Ovary (tissue), 9 donors: ENCODE results near the gene PTH1R. TPM values are rescaled to one million over a fixed set of nuclear protein-coding genes. Genes with fewer than 3 reads are reported as not detected.

Experiments
- DNase-seq, 5 donors: peaks; one replicate each; pipeline ENCODE4 v3.0.0-alpha.2; 2019 to 2020
- H3K27ac ChIP-seq, 2 donors: fragments of 200-600 bp; one replicate each; pipeline versions ENCODE4 v1.5.1 to v1.8.0; 2019 to 2022
- H3K27me3 ChIP-seq: fragments of 200-600 bp; one replicate; pipeline ENCODE4 v1.8.0; 2022
- H3K36me3 ChIP-seq: fragments of 200-600 bp; sonication (generic); one replicate; pipeline ENCODE4 v1.5.1; 2019
- H3K4me1 ChIP-seq: one replicate; pipeline ENCODE4 v1.8.1; 2013; ENCODE audit warnings: mild to moderate bottlenecking, moderate library complexity; ENCODE audit not compliant: insufficient read depth
- H3K4me3 ChIP-seq: fragments of 200-600 bp; sonication (generic); one replicate; pipeline ENCODE4 v1.5.1; 2017
- H3K9me3 ChIP-seq, 2 donors: fragments of 200-600 bp in 1 of 2; sonication (generic) in 1 of 2; one replicate each; pipeline versions ENCODE4 v1.5.1 to v1.8.1; 2013 to 2019; ENCODE audit warnings: mild to moderate bottlenecking in 1 of 2, moderate library complexity in 1 of 2
- EP300 ChIP-seq: sonication (generic); formaldehyde crosslinking; IDR thresholded peaks from one replicate; pipeline ENCODE4 v1.6.1; 2017; ENCODE audit warnings: antibody characterized with exemption
- POLR2A ChIP-seq: fragments of 450-650 bp; IDR thresholded peaks from one replicate; pipeline ENCODE4 v1.6.1; 2017; ENCODE audit warnings: antibody characterized with exemption, mild to moderate bottlenecking, moderate library complexity
- WGBS, 3 donors: extraction: QIAGEN DNeasy Blood & Tissue Kit in 1 of 3; methylation state at CpG; one replicate each; pipeline versions ENCODE4 v1.1.5 to v1.1.7; 2013 to 2017; 5-methylcytosine and 5-hydroxymethylcytosine counted together
- intact Hi-C, 4 donors: fragments of 100-400 bp; cut with DNase I; formaldehyde crosslinking; loops; one replicate each; pipeline versions ENCODE4 v1.11.0 to v1.15.1; 2022 to 2023
- polyA plus RNA-seq, 2 donors: library from polyadenylated mRNA; stranded (reverse); fragments of 200-250 nt in 1 of 2; fragments of 350-450 nt in 1 of 2; fragmentation: Illumina TruSeq in 1 of 2; extraction: RNeasy Lipid Tissue Mini Kit (QIAGEN cat#74804) in 1 of 2; gene quantifications; one replicate each; pipeline ENCODE4 v1.2.3, GENCODE V29; 2013 to 2014
- total RNA-seq, 7 donors: library from RNA; depleted of rRNA in 2 of 7; stranded (reverse); fragments of >200 nt in 2 of 7; fragmentation: NEBNext Ultra II Directional in 3 of 7; extraction: Animal tissue kit (Norgen Biotek cat#: 25700) in 3 of 7; gene quantifications; one replicate each; pipeline versions ENCODE4 v1.1.0 to v1.2.4, GENCODE V29; 2016 to 2023
- TF ChIP-seq, protein P1 (sequence below), 3 donors: fragments of 450-650 bp in 2 of 3; fragments of 200-600 bp in 1 of 3; IDR thresholded peaks; one replicate each; pipeline versions ENCODE4 v1.5.1 to v1.8.0; 2016 to 2022; ENCODE audit warnings: antibody characterized with exemption in 3 of 3, mild to moderate bottlenecking in 1 of 3
- donor health status: DM: no; HTN: no; CAD: no; lungs with moderate emphysema.
- donor health status: DM: no; HTN: no; CAD: no.
- donor health status: Bipolar disorder and iron deficiency.
- donor health status: DM: yes; HTN: yes; CAD: no.
- donor health status: DM: no; HTN: no; CAD: no.
- donor health status: DM: yes; HTN: yes; CAD: no.

The PTH1R gene
- total and polyA plus RNA-seq, 9 donors: 3.8 to 23.9 (median 12.3) TPM

DNA sequence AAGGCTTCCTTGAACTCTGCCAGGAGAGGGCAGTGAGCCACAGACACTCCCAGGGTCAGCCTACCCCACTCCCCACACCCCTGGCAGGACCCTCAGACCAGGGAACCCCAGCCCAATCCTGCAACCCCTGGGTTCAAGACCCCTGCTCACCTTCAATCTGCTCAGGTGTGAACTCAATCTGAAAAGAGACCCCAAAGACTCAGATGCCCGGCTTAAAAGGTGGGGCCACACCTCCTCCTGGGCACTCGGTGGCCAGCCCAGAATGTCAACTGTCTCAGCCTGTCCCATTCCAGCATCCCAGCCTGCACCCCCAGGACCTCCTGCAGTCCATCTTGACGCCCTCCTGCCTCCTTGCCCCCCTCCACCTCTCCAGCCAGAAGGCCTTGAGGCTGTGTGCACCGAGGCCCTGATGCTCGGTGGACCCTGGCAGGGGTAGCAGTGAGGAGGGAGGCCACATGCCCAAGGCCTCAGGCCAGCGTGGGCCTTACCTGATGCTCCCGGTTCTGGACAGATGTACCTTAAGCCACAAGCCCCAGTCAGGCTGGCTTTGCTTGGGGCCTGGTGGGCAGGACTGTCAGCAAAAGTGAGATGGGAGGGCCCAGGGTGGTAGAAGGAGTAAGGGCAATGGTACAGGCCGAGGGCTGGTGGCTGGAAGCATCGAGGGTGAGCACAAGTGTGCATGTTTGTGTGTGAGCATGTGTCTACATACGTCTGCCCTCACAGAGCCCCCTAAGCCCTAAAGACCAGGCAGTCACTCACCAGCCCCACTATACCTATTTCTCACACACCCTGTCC lies 16.5 kb upstream of the PTH1R start:
- Histone ChIP-seq H3K9me3 (no peaks in the 10 kb centered on the region), H3K4me3 (no peak overlapping the region), H3K27me3 (no peaks in the 10 kb centered on the region), H3K36me3 (no peaks in the 10 kb centered on the region), H3K4me1 (peaks cover 7% of the 10 kb centered on the region), H3K27ac (no peak overlapping the region)
- 86 to 95% (median 95%) methylated on average over 10 of the region's 10 CpGs for WGBS, 3 donors
- peak; percentile 7 to 28 (median 12) for DNase-seq
- TF ChIP-seq POLR2A: no peak
- no peak for TF ChIP-seq EP300
- intact Hi-C loops: no loop called here

GRCh38 chr3:46861605-46862368 lies 15.7 kb upstream of the PTH1R start:
- H3K36me3 ChIP-seq: no peaks in the 10 kb centered on the region
- intact Hi-C loops: no loop called here
- H3K9me3 ChIP-seq: no peaks in the 10 kb centered on the region
- peaks cover 7% of the 10 kb centered on the region for H3K4me1 ChIP-seq
- H3K27ac ChIP-seq: no peak overlapping the region
- 66 to 75% (median 69%) methylated on average over 12 of the region's 12 CpGs for WGBS, 3 donors
- H3K4me3 ChIP-seq: no peak overlapping the region
- TF ChIP-seq EP300: no peak
- TF ChIP-seq, protein P1, sequence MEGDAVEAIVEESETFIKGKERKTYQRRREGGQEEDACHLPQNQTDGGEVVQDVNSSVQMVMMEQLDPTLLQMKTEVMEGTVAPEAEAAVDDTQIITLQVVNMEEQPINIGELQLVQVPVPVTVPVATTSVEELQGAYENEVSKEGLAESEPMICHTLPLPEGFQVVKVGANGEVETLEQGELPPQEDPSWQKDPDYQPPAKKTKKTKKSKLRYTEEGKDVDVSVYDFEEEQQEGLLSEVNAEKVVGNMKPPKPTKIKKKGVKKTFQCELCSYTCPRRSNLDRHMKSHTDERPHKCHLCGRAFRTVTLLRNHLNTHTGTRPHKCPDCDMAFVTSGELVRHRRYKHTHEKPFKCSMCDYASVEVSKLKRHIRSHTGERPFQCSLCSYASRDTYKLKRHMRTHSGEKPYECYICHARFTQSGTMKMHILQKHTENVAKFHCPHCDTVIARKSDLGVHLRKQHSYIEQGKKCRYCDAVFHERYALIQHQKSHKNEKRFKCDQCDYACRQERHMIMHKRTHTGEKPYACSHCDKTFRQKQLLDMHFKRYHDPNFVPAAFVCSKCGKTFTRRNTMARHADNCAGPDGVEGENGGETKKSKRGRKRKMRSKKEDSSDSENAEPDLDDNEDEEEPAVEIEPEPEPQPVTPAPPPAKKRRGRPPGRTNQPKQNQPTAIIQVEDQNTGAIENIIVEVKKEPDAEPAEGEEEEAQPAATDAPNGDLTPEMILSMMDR (IDR thresholded peaks at IDR 0.05): no peak
- no peak for TF ChIP-seq POLR2A
- peak; percentile 8 to 32 (median 15) for DNase-seq
- H3K27me3 ChIP-seq: no peaks in the 10 kb centered on the region

DNA sequence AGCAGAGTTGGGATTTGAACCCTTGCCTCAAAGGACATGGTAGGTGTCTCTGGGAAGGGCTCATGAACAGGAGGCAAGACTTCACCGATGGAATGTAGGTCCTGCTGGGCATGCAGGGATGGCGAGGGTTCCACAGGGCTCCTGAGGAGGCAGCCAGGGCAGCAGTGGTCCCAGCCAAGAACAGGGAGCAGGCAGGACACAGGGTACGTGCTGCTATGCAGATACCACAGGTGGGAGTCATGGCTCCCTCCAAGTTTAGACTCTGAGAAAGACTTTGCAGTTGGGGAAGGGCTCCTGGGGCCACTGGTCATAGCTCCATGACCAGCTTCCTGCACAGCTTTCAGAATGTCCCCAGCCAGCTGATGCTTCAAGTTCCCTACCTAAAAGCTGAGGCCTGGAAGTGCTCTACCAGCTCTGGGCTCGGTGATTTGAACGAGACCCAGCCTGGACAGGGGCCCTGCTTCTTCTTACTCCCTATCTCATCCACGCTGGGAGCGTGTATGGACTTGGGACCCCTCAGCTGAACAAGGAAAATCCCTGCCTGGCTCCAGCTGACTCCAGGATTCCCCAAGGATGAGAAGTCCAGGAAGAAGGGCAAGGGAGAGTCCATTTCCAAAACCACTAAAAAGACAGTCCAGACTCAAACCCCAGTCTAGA lies 15.0 kb upstream of the PTH1R start:
- WGBS, 3 donors: 76 to 82% (median 81%) methylated on average over 7 of the region's 7 CpGs

GRCh38 chr3:46863261-46863782 lies 14.2 kb upstream of the PTH1R start, which contains the start of gene MYL3:
TSS of gene MYL3 (minus strand) at chr3:46863444. CDS start at chr3:46863390, 54 bp downstream.
- WGBS, 3 donors: 72 to 86% (median 83%) methylated on average over 7 of the region's 7 CpGs
- no peaks in the 10 kb centered on the region for H3K9me3 ChIP-seq
- H3K4me3 ChIP-seq: no peak within 1 kb of the TSS
- peak in 4 of 5 donors; percentile 3 to 21 (median 9) for DNase-seq
- intact Hi-C loops: no loop called here
- no peaks in the 10 kb centered on the region for H3K36me3 ChIP-seq
- H3K27ac ChIP-seq: no peak within 1 kb of the TSS
- no peaks in the 10 kb centered on the region for H3K27me3 ChIP-seq
- H3K4me1 ChIP-seq: peaks cover 20% of the 10 kb centered on the region
- TF ChIP-seq EP300 (no peak), POLR2A (no peak)
- TF ChIP-seq, protein P1 (IDR thresholded peaks at IDR 0.05): no peak

More for the DNA sequence above, 15.0 kb upstream of the PTH1R start:
- Histone ChIP-seq H3K4me1 (peaks cover 13% of the 10 kb centered on the region), H3K27ac (no peak overlapping the region), H3K9me3 (no peaks in the 10 kb centered on the region), H3K27me3 (no peaks in the 10 kb centered on the region), H3K4me3 (no peak overlapping the region), H3K36me3 (no peaks in the 10 kb centered on the region)
- intact Hi-C loops: no loop called here
- TF ChIP-seq EP300: no peak
- TF ChIP-seq, protein P1 (IDR thresholded peaks at IDR 0.05): no peak
- no peak for TF ChIP-seq POLR2A
- peak in 4 of 5 donors; percentile 3 to 21 (median 8) for DNase-seq
